GM21447 (cell line): Measurements from ENCODE around the gene RNF126.
A peak's percentile ranks its signal among the peaks of the same experiment; 100 is the strongest.
"Not testable (repeated sequence)": the region's sequence is repeated elsewhere in the genome, so short reads cannot be mapped to it uniquely, and the experiment has no call there.

ENCODE experiments used
- ATAC-seq: cut with Tn5 transposase; IDR thresholded peaks from one replicate; pipeline ENCODE4 v1.9.1; 2021; ENCODE audit not compliant: unreplicated experiment

Gene RNF126

GRCh38 chr19:662962-663681 is at the start of gene RNF126:
RNF126 (minus strand) TSS chr19:663214; CDS start chr19:663121, 93 bp downstream.
- ATAC-seq, result peak; percentile 41

- ATAC-seq, result no peak
Observed at GRCh38 chr19:711254-711653, 48.2 kb upstream of the RNF126 start.

GRCh38 chr19:710767-711166 is 47.8 kb upstream of the RNF126 start:
- ATAC-seq, result no peak

GRCh38 chr19:709965-710571 is 47.1 kb upstream of the RNF126 start:
- ATAC-seq, result no peak

- ATAC-seq, result no peak
Observed at GRCh38 chr19:709196-709964, 46.4 kb upstream of the RNF126 start.

- ATAC-seq, result no peak
Observed at GRCh38 chr19:708154-709143, 45.4 kb upstream of the RNF126 start, which contains the start of gene PALM. PALM (plus strand) TSS chr19:708935; CDS start chr19:709147, 212 bp downstream.

GRCh38 chr19:704447-704741 is 41.4 kb upstream of the RNF126 start:
- ATAC-seq, result no peak

GRCh38 chr19:703651-704446 is 40.8 kb upstream of the RNF126 start:
- ATAC-seq, result no peak

- no peak for ATAC-seq
Observed at GRCh38 chr19:703329-703650, 40.3 kb upstream of the RNF126 start.

- not testable (repeated sequence) for ATAC-seq
Observed at GRCh38 chr19:702847-703246, 39.8 kb upstream of the RNF126 start.

- not testable (repeated sequence) for ATAC-seq
Observed at GRCh38 chr19:699885-700284, 36.9 kb upstream of the RNF126 start.

- ATAC-seq, result not testable (repeated sequence)
Observed at GRCh38 chr19:698529-698928, 35.5 kb upstream of the RNF126 start.

GRCh38 chr19:695352-695949 is 32.4 kb upstream of the RNF126 start, which contains the start of gene PRSS57:
PRSS57 (minus strand) TSS chr19:695452; CDS start chr19:695430, 22 bp downstream.
- ATAC-seq, result no peak

GRCh38 chr19:694481-695351 is 31.7 kb upstream of the RNF126 start:
- no peak for ATAC-seq

GRCh38 chr19:690203-690602 is 27.2 kb upstream of the RNF126 start:
- no peak for ATAC-seq

GRCh38 chr19:688992-689391 is 26.0 kb upstream of the RNF126 start:
- no peak for ATAC-seq

- ATAC-seq, result no peak
Observed at GRCh38 chr19:688214-688613, 25.2 kb upstream of the RNF126 start.

- no peak for ATAC-seq
Observed at GRCh38 chr19:687569-688166, 24.7 kb upstream of the RNF126 start.
